ENCODE data around the gene CREB3.
A peak's percentile ranks its signal among the peaks of the same experiment; 100 is the strongest.

The CREB3 gene

DNA sequence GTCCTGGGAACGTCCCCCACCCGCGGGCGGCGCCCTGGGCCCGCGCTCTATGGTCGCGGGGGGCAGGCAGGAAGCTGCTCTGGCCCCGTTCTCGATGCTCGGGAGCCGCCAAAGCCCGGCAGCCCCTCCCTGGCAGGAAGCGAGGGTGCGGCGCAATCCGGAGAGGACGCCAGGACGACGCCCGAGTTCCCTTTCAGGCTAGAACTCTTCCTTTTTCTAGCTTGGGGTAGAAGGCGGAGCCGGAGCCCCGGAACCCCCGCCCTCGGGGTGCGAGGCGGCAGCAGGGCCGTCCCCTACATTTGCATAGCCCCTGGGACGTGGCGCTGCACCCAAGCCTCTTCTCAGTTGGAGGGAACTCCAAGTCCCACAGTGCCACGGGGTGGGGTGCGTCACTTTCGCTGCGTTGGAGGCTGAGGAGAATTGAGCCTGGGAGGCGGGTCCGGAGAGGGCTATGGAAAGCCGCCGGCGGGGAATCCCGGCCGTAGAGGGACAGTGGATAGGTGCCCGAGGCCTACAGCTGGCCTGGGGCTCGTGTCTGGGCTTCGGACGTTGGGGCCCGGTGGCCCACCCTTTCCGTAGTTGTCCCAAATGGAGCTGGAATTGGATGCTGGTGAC lies at the start of gene CREB3, which contains the start of gene TLN1:
Gene CREB3 (plus strand): TSS at position 482 of the 615 bp plus-strand sequence. CDS start 107 bp downstream, at position 589.
Gene TLN1 (minus strand): TSS at position 11 of the 615 bp plus-strand sequence. CDS start 6,501 bp downstream, outside the sequence.
- peak; percentile 42 for FAIRE-seq

GRCh38 chr9:35683323-35683722 lies 49.1 kb upstream of the CREB3 start:
- DNase-seq (ENCODE audit: low spot score) (no peak), FAIRE-seq (no peak)

More for the DNA sequence above, at the start of gene CREB3, which contains the start of gene TLN1:
- DNase-seq (ENCODE audit: low spot score), result peak; percentile 98

DNA sequence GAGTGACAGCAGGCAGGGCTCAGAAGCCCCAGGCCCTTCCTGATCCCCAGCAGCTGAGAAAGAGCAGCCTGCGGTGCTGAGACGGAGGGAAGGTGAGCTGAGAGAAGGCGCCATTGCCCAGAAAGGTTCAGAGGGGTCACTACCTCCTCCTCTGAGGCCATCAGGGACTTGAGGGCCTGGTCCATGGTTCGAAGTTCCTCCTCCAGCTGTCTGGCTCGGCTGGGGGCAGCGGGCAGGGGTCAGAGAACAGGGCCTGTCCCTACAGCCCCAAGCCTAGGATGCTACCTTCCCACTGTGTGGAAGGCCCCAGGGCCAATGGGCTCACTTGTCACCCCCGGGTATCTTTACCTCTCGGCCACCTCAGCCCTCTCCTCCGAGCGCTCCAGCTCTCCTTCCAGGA lies 47.5 kb upstream of the CREB3 start:
- no peak for FAIRE-seq

DNA sequence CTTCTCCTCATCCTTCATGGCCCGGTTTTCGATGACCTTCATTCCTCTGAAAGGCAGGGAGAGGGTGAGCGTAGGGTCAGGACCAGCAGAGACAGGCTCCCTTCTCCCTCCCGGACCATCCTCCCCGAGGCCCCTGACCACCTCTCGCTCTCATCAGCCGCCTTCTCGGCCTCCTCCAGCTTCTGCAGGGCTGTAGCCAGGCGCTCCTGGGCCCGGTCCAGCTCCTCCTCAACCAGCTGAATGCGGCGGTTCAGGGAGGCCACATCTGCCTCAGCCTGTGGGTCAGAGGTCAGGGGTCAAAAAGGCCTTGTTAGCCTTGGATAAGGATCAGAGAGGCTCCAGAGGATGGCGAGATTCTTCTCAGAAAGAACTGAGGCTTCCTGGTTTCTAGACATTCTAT lies 47.0 kb upstream of the CREB3 start:
- FAIRE-seq (no peak), DNase-seq (ENCODE audit: low spot score) (no peak)

More for the DNA sequence above, 47.5 kb upstream of the CREB3 start:
- DNase-seq (ENCODE audit: low spot score), result no peak

- FAIRE-seq, result no peak
- DNase-seq (ENCODE audit: low spot score), result no peak
These were observed 46.0 kb upstream of the CREB3 start for GRCh38 chr9:35686222-35687203.

DNA sequence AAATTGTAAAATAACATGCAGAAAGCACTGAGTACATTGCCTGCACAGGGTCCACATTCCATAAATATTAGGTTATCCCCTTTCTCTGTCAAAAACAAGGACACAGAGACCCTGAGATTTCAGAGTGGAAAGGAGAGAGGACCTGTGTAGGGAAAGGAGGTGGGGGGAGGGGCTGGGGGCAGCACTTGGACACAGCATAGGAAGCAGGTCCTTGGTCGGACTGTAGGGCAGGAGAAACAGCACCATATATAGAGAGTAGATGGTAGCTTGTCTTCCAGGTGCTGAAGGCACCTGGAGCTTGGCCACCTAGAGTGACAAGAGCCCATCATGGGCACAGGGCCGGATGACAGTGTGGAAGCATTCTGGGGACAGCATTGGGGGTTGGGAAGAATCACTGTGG lies 45.2 kb upstream of the CREB3 start:
- FAIRE-seq (no peak), DNase-seq (ENCODE audit: low spot score) (peak; percentile 44)

GRCh38 chr9:35687972-35688557 lies 44.4 kb upstream of the CREB3 start:
- FAIRE-seq (no peak), DNase-seq (ENCODE audit: low spot score) (no peak)

DNA sequence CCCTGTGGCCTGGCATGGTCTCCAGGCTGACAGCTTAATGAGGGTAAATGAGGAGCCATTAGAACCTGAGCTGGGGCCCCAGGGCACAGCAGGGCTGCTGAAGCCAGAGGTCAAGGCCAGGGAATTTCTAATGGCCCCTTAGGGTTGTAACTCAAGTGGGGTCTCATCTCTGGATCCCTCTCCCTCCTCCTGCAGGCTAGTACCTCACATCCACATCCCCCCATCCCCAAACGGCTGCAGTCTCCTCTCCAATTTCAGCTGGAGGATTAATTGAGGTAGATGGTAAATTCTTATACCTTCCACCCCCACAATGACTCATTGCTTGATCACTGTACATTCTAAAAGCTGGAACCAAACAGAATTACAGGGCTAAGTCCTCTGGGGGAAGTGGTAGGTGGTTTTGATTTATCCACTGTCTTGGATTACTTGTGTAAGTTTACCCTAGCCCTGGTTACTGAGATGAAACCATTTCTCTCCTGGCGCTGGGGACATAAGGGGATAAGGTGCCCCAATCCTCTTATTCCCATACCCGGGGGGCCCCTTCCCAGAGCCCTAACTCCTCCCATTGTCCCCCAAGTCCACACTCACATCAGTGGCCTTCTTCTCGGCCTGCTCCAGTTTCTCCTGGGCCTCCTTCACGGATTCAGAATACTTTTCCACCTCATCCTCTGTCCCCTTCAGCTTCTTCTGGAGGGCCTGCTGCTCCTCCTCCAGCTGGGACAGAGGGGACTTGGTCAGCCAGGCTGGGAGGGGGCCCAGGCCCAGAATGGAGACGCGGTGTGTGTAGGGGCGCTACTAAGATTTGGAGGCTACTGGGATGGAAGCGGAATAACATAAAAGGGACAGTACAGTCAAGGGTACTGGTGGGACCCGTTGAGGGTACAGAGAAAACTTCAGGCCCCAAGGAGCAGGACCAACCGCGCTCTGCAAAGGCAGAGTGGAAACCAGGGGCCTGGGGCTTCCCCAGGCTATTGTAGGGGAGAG lies 43.6 kb upstream of the CREB3 start:
- DNase-seq (ENCODE audit: low spot score) (peak; percentile 64), FAIRE-seq (peak; percentile 5)

- DNase-seq (ENCODE audit: low spot score), result peak; percentile 88
These were observed 42.7 kb upstream of the CREB3 start, which contains the start of gene TPM2 for GRCh38 chr9:35689542-35690293. Gene TPM2, minus strand, starts transcription at chr9:35689925. Its CDS starts 108 bp downstream, at chr9:35689817.

DNA sequence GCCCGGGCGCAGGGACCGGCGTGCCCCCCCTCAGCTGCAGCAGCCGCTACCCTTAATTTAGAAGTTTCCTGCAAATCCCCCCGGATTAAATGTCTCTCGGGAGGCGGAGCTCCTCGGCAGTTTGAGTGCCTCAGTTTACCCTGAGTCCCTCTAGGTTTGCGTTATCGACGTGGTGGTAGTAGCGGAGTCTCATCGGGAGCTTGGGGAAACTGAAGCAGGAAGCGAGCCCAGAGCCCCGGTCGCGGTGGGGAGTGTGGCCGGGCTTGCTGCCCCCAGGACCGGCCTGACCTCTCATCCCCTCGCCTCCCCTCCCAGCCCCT lies 42.2 kb upstream of the CREB3 start:
- FAIRE-seq (no peak), DNase-seq (ENCODE audit: low spot score) (no peak)

More at GRCh38 chr9:35689542-35690293, 42.7 kb upstream of the CREB3 start, which contains the start of gene TPM2:
- FAIRE-seq, result peak; percentile 97

DNA sequence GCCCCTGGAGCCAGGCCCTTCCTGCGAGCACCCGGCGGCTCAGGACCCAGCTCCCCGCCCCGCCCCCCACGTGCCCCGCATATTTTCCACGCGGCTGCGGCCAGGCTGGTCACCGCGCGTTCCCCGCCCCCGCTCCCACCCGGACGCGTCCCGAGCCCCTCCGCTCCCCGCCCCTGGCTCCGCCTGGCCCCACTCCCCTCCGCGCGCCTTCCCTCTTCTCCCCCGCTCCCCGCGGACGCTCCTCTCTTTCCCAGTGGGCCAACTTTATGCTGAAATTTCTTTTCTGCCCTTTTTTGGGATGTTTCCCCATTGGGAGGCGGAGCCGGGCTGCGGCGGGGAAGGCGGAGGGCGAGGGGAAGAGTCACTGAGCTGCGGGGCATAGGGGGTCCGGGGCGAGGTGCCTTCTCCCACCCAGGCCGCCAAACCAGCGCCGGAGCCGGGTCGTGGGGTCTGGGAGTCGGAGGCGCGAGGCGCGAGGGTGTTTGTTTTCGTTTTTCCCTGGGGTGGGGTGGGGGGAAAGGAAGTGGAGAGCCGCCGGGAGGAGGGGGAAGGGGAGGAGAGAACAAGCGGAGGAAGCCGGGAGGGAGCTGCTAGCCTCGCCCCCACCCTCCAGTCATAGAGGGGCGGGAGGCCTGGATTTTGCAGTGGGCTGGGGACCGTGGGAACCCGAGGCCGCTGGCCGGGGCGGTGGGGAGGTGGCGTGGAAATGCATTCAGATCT lies 41.7 kb upstream of the CREB3 start:
- DNase-seq (ENCODE audit: low spot score), result peak; percentile 85
- FAIRE-seq, result peak; percentile 17

GRCh38 chr9:35691334-35691650 lies 41.2 kb upstream of the CREB3 start:
- DNase-seq (ENCODE audit: low spot score) (no peak), FAIRE-seq (peak; percentile 77)

GRCh38 chr9:35691757-35692301 lies 40.6 kb upstream of the CREB3 start:
- DNase-seq (ENCODE audit: low spot score) (no peak), FAIRE-seq (no peak)

DNA sequence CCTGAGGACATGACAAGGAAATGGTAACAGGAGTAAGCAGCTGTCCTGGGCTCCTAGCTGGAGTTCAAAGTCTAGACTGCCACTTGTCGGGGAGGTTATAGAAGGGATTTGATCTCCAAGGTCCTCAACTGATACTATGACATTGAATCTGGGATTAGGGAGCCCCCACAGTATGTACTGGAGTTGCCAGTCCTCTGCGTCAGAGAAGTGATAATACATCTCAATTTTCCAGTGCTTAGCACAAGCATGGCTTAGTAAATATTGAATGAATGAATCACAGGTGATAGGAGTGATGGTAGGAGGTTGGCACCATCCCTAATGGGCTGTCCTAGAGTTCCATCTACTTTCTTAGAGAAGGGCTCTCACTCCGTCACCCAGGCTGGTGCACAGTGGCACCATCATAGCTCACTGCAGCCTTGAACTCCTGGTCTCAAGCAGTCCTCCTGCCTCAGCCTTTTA lies 36.5 kb upstream of the CREB3 start:
- FAIRE-seq (peak; percentile 30), DNase-seq (ENCODE audit: low spot score) (no peak)

- FAIRE-seq, result no peak
- peak; percentile 74 for DNase-seq (ENCODE audit: low spot score)
These were observed 35.8 kb upstream of the CREB3 start for GRCh38 chr9:35696520-35697215.

DNA sequence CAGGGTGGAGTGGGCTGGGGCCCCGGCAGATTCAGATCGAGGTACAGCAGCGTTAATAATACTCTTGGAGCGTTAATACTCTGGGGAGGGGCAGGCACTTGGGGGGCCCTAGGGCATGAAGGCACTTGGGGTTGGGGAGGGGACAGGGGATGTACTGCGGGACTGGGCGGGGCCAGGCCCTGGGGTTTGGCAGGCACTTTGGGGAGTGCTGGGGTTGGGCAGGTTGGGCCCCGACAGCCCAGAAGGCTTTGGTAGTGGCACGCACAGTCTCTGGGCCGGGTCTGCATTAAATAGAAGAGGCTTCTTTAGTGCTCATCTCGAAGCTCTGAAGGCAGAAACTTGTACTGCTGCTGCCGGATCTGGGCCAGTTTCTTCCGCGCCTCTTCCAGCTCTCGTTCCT lies 35.0 kb upstream of the CREB3 start:
- DNase-seq (ENCODE audit: low spot score) (no peak), FAIRE-seq (no peak)

DNA sequence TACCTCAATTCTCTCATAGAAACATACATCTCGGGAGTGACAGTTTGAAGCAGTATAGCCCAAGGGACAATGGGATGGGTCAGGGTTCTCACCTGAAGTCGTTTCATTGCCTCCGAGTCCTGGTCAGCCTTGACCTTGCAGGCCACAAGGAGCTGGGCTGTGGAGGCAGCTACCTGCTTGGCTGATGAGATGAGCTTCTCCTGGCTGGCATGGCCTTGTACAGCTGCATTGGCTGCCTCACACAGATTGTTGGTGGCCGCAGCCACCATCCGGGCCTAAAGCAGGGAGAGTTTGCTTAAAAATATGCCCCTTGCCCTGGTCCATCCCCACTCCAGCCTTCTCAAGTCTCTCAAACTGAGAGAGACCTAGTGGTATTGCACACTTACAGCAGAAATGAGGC lies 34.2 kb upstream of the CREB3 start:
- DNase-seq (ENCODE audit: low spot score) (no peak), FAIRE-seq (no peak)

- FAIRE-seq (no peak), DNase-seq (ENCODE audit: low spot score) (no peak)
These were observed 32.4 kb upstream of the CREB3 start for GRCh38 chr9:35700031-35700430.

Measured in urothelium cell line (cell line).